NCI-H524 treated with DMSO at 0.1 percent for 48 hours (cell line): ENCODE data around the gene AKNA.

ENCODE experiments used
- DNase-seq: peaks from one replicate; lab custom pipeline; 2025; lab: John Stamatoyannopoulos, UW

The AKNA gene

DNA sequence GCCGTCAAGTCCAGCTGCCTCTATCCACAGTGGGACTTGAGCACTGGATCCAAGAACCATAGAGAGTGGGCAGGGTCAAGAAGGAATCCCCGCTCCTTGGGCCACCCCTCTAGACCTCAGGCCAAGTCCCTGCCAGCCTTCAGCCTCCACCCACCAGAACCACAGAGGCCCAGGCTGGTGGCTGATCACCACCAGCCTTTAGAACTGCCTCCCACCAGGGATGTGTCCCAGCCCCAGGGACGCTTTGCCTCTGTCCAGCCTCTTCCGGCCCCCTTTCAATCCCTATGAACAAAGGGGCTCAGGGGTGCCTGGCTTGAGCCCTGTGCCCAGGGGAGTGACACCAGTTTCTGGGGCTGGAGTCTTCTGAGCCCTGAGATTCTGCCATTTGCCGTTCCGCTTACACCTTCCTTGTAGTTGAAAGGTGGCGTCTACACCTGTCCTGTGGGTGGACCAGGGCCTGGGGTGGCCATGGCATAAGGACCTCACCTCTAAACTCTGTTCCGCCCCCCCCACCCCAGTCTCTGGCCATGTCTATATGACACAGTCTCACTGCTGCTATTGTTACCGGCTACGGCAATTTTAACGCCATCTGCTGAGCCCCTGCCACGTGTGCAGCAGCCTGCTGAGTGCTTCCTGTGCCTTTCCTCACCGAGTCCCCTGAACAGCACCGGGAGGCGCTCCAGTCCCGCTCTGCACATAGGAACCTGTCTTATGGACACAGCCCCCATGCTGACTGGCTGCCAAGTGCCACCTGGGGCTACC lies 100.6 kb downstream of the AKNA start:
- DNase-seq: peak; percentile 94

DNA sequence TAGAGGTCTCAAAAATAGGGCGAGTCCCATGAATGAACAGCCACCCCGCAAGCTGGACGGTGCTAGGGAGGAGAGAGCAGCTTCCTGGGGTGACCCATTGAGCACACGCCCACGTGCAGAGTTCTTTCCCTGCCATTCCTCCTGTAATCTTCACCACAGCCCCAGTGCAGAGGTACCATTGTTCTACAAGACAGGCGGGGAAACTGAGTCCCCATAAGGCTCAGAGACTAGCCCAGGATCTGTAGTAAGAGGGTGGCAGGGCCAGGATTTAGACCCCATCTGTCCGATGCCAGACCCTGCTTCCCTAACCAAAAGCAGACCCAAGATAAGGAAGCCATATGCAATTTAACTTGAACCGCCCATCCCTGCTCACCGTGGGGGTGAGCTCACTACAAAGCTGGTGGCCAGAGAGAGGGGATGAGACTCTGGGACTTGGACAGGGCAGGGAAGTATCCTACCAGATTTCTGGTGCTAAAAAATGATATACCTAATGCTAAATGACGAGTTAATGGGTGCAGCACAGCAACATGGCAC lies 101.6 kb downstream of the AKNA start:
- no peak for DNase-seq

DNA sequence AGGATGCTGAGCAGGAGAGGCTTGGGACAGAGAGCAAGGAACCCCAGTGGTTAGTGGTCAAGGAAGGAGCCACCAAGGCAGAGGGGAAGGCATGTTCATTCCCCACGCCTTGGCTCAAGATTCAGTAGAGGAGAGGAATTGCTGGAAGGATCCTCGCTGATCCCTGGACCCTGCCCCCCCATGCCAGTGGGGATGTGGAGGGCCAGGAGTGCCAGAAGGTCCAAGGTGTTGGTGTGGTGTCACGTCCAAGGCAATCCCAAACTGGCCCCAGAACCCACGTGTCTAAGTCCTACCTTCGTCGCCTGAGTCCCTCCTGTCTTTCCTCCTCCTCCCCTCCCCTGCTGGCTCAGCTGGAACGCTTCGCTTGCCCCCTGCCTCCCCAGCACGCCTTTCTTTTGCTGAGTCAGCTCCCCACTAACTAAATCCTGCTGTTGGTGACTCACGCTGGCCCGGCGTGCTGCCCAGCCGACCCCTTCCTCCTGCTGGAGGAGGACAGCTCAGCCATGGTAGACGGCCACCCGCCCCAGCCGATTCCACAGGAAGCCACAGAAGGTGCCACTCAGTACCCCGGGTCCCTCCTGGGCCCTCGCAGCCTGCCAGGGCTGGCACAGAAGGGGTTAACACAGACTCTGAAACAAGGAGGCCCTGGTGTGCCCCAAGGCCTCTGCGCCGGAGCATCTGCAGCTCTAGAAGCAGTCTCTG lies 102.5 kb downstream of the AKNA start:
- DNase-seq: no peak

DNA sequence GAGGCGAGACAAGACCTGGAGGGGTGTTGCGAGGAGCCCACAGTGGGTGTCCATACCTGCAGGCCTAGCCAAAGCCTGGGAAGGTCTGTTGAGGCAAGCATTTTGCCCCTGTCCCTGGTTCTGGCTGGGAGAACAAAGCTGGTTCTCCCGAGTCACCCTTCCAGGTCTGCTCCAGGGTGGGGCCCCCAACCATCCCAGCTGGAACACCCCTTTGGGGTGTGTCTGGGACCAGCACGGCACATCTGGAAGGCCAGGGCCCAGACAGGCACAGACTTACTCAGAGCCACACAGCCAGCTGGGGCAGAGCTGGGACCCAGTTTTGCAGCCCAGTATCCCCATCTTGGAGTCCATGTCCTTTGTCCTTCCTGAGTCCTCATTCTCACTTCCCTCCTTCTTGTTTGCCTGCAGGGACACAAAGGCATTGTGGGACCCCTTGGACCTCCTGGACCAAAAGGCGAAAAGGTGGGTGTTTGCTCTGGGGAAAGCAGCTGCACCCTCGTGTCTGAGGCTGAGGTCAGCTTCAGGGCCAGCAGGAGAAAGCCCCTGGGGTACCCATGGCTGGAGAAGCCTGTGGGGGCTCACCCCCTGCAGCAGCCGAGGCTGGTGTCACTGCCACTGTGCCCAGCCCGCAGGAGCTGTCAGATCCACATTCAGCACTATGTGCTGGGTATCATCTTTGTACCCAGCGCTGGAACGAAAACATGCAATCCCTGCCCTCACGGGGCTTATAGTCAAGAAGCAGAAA lies 103.3 kb downstream of the AKNA start:
- no peak for DNase-seq
